Right atrium auricular region (tissue), 2 donors: ENCODE results near the gene SUPT6H. TPM values are rescaled to one million over a fixed set of nuclear protein-coding genes. Genes with fewer than 3 reads are reported as not detected.
A peak's percentile ranks its signal among the peaks of the same experiment; 100 is the strongest.

Experiments
- DNase-seq: peaks from one replicate; pipeline ENCODE4 v3.0.0-alpha.2; 2019; ENCODE audit warnings: low spot score
- H3K27ac ChIP-seq, 2 donors: fragments of 200-600 bp; sonication (generic); 1 replicate in 1 of 2; 2 replicates in 1 of 2; pipeline ENCODE4 v1.5.1; 2016 to 2019
- H3K27me3 ChIP-seq, 2 donors: fragments of 200-600 bp; sonication (generic); one replicate each; pipeline versions ENCODE4 v1.5.1 to v1.6.0; 2017 to 2019
- H3K36me3 ChIP-seq: fragments of 200-600 bp; sonication (generic); one replicate; pipeline ENCODE4 v1.5.1; 2016
- H3K4me1 ChIP-seq, 2 donors: fragments of 200-600 bp; sonication (generic); one replicate each; pipeline versions ENCODE4 v1.5.1 to v1.6.0; 2017 to 2019
- H3K4me3 ChIP-seq, 2 donors: fragments of 200-600 bp; sonication (generic); 1 replicate in 1 of 2; 2 replicates in 1 of 2; pipeline ENCODE4 v1.5.1; 2017 to 2019; ENCODE audit warnings: mild to moderate bottlenecking in 1 of 2, moderate library complexity in 1 of 2
- H3K9me3 ChIP-seq, 2 donors: fragments of 200-600 bp; sonication (generic); one replicate each; pipeline ENCODE4 v1.5.1; 2019
- total RNA-seq, 2 donors: library from RNA; depleted of rRNA; stranded (reverse); fragments of >200 nt; gene quantifications; one replicate each; pipeline ENCODE4 v1.1.0, GENCODE V29; 2016
- TF ChIP-seq, protein P1 (sequence below), 2 donors: fragments of 200-600 bp; sonication (generic); IDR thresholded peaks; one replicate each; pipeline ENCODE4 v1.5.1; 2019; ENCODE audit warnings: antibody characterized with exemption in 2 of 2

Gene SUPT6H
- total RNA-seq: 10 to 100 TPM; 28.5 to 45.4 TPM

DNA sequence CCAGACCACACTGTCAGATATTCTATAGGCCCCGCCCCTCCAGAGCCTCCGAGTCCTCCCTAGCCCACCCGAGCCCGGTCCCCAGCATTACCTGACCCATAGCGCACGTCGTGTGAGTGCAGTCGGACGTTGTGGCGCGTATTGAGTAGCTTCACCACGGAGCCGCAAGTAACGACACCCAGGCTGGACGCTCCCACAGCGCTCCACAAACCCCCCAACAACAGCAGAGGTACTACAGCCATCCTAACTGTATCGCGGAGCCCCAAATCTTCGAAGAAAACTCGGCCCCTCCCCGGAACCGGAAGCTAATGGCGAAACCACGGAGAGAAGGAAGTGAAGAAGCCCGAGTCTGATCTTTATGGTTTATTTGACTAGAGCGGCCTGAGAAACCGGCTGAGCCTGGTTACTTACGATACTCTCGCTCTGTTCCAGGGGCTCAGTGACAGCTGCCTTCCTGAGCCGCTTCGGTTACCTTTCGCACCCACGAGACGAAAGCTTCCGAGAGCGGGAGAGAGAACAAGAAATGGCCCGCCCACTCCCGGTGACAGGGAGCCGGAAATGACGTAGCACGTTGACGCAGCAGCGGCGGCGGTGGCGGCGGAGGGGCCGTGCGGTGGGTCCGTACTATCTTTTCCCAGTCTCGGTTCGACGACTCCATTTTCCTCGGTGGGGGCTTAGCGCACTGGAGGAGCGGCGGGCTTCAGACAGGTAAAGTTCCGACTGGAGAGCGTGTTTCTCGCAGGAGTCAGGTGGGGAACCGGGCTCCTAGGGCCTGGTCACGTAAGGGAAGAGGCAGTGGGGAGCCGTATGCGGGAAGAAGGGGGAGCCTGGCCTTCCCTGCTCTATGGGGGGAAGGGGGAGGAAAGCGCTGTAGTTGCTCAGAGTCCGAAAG, at the start of gene SUPT6H, which contains the start of gene SDF2:
SUPT6H (plus strand) TSS at position 571 of the 892 bp plus-strand sequence. CDS start 11,197 bp downstream, outside the sequence.
SDF2 (minus strand) TSS at position 272 of the 892 bp plus-strand sequence; CDS start at position 242, 30 bp downstream.
- DNase-seq: peak; percentile 90
- Histone ChIP-seq H3K9me3 (no peaks in the 10 kb centered on the region), H3K27me3 (no peaks in the 10 kb centered on the region), H3K27ac (peak within 1 kb of the TSS; percentile 94 to 98), H3K4me1 (peaks cover 0 to 34% of the 10 kb centered on the region in 2 donors), H3K36me3 (peaks cover 25% of the 10 kb centered on the region), H3K4me3 (peak within 1 kb of the TSS; percentile 88 to 91)
- TF ChIP-seq, protein P1, sequence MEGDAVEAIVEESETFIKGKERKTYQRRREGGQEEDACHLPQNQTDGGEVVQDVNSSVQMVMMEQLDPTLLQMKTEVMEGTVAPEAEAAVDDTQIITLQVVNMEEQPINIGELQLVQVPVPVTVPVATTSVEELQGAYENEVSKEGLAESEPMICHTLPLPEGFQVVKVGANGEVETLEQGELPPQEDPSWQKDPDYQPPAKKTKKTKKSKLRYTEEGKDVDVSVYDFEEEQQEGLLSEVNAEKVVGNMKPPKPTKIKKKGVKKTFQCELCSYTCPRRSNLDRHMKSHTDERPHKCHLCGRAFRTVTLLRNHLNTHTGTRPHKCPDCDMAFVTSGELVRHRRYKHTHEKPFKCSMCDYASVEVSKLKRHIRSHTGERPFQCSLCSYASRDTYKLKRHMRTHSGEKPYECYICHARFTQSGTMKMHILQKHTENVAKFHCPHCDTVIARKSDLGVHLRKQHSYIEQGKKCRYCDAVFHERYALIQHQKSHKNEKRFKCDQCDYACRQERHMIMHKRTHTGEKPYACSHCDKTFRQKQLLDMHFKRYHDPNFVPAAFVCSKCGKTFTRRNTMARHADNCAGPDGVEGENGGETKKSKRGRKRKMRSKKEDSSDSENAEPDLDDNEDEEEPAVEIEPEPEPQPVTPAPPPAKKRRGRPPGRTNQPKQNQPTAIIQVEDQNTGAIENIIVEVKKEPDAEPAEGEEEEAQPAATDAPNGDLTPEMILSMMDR (IDR thresholded peaks at IDR 0.05): no peak

DNA sequence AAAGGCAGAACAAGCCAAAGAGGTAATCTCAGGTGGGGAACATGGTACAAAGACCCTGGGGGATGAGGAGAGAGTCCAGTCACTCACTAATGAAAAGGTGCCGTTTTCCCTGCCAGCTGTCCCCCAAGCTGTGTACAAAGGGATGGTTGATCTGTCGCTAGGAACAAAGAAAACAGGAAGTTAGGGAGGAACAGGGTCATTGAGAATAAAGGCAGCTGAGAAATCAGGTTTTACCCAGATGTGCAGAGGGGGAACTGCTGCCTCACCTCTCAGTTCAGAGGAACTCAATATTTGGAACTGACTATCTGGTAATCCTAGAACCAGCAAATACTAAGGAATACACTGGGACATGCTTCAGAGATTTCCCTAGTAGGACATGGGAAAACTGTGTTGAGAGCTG, 49.5 kb upstream of the SUPT6H start:
- H3K4me3 ChIP-seq: no peak overlapping the region
- H3K4me1 ChIP-seq: no peaks in the 10 kb centered on the region
- peaks cover 35% of the 10 kb centered on the region for H3K36me3 ChIP-seq
- no peak for DNase-seq
- H3K9me3 ChIP-seq: no peaks in the 10 kb centered on the region
- no peak overlapping the region for H3K27ac ChIP-seq
- TF ChIP-seq, protein P1 (IDR thresholded peaks at IDR 0.05): no peak
- no peaks in the 10 kb centered on the region for H3K27me3 ChIP-seq

- Histone ChIP-seq H3K4me1 (no peaks in the 10 kb centered on the region), H3K4me3 (no peak overlapping the region), H3K27ac (no peak overlapping the region), H3K9me3 (no peaks in the 10 kb centered on the region), H3K27me3 (no peaks in the 10 kb centered on the region), H3K36me3 (peaks cover 42% of the 10 kb centered on the region)
- TF ChIP-seq, protein P1 (IDR thresholded peaks at IDR 0.05): peak; percentile 43 to 74
- DNase-seq: no peak
Observed at GRCh38 chr17:28612936-28613872, 48.8 kb upstream of the SUPT6H start.

GRCh38 chr17:28613931-28614381, 48.0 kb upstream of the SUPT6H start, which contains the start of gene RSKR:
TSS of gene RSKR (minus strand) at chr17:28614185. CDS start at chr17:28614161, 24 bp downstream.
- H3K4me1 ChIP-seq: no peaks in the 10 kb centered on the region
- TF ChIP-seq, protein P1 (IDR thresholded peaks at IDR 0.05): no peak
- no peaks in the 10 kb centered on the region for H3K27me3 ChIP-seq
- no peak within 1 kb of the TSS for H3K4me3 ChIP-seq
- H3K9me3 ChIP-seq: no peaks in the 10 kb centered on the region
- H3K36me3 ChIP-seq: peaks cover 49% of the 10 kb centered on the region
- DNase-seq: no peak
- no peak within 1 kb of the TSS for H3K27ac ChIP-seq

DNA sequence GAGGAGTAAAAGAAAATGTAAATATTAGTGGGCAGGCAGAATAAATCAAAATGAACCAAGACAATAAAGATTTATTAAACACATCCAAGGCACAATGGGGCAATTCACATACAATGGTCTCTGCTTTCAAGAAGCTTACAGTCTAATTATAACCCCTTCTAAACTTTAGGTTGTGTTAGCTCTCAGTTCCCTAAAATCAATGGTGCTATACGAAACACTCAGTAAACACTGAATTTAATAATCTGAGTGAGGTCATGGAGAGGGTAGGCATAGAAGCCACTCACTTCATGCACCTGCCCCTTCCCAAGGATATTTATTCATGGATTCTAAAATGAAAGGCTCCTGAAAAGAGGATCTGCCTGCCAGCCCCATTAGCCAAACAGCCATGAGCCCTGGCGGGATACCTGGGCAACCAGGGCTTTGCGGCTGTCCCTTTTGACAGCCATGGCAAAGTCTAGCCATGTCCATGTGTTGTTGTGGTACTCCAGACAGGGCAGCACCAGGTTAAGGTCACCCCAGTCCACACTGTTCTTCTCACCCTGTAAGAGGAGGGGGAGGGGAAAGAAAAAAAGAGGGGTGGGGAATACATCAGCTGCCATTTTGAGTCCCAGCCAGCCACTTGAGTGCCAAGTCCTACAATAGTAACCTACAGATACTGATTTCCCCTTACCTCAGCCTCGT, 46.6 kb upstream of the SUPT6H start:
- Histone ChIP-seq H3K4me1 (no peaks in the 10 kb centered on the region), H3K27ac (no peak overlapping the region), H3K9me3 (no peaks in the 10 kb centered on the region), H3K36me3 (peaks cover 64% of the 10 kb centered on the region), H3K27me3 (no peaks in the 10 kb centered on the region), H3K4me3 (no peak overlapping the region)
- no peak for DNase-seq
- TF ChIP-seq, protein P1 (IDR thresholded peaks at IDR 0.05): no peak
